ENCODE results near the gene PARD3. TPM values are rescaled to one million over a fixed set of nuclear protein-coding genes. Genes with fewer than 3 reads are reported as not detected.

PARD3 gene
- total RNA-seq, 6 experiments from 2014 or later, result 19.1 to 27.8 (median 22.0) TPM

DNA sequence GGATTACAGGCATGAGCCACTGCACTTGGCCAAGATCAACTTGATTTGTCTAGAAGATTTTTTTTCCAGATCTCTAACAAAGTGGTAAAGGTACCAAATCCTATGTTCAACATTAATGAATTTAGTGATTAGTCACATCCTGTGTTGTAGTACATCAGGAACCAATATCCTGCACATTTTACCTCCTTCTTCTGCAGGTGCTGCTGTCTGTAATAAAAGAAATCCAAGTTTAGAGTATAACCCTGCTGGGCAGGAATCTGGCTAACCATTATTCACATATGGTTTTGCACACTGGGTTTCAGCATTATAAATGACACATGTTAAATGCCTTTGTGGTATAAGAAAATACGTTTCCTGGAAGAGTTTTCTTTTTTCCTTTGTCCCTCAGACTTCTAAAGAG, 10.8 kb downstream of the PARD3 start:
- H3K9me3 ChIP-seq, result no peaks in the 10 kb centered on the region
- ATAC-seq (no peak), DNase-seq (no peak)
- WGBS (ENCODE audit: insufficient coverage, low coverage, low lambda C conversion rate, missing lambda C conversion rate), result 96% methylated on average over 1 of the region's 1 CpG
- no peaks in the 10 kb centered on the region for H3K36me3 ChIP-seq
- intact Hi-C loops (cut with DNase I), result no loop called here
- peaks cover 0 to 14% (median 2%) of the 10 kb centered on the region in 4 donors for H3K4me1 ChIP-seq
- no peak overlapping the region for H3K27ac ChIP-seq
- no peak for TF ChIP-seq POLR2A (IDR thresholded peaks at IDR 0.05)
- TF ChIP-seq, protein P1, sequence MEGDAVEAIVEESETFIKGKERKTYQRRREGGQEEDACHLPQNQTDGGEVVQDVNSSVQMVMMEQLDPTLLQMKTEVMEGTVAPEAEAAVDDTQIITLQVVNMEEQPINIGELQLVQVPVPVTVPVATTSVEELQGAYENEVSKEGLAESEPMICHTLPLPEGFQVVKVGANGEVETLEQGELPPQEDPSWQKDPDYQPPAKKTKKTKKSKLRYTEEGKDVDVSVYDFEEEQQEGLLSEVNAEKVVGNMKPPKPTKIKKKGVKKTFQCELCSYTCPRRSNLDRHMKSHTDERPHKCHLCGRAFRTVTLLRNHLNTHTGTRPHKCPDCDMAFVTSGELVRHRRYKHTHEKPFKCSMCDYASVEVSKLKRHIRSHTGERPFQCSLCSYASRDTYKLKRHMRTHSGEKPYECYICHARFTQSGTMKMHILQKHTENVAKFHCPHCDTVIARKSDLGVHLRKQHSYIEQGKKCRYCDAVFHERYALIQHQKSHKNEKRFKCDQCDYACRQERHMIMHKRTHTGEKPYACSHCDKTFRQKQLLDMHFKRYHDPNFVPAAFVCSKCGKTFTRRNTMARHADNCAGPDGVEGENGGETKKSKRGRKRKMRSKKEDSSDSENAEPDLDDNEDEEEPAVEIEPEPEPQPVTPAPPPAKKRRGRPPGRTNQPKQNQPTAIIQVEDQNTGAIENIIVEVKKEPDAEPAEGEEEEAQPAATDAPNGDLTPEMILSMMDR (IDR thresholded peaks at IDR 0.05), result no peak
- H3K27me3 ChIP-seq, result no peaks in the 10 kb centered on the region
- no peak overlapping the region for H3K4me3 ChIP-seq

DNA sequence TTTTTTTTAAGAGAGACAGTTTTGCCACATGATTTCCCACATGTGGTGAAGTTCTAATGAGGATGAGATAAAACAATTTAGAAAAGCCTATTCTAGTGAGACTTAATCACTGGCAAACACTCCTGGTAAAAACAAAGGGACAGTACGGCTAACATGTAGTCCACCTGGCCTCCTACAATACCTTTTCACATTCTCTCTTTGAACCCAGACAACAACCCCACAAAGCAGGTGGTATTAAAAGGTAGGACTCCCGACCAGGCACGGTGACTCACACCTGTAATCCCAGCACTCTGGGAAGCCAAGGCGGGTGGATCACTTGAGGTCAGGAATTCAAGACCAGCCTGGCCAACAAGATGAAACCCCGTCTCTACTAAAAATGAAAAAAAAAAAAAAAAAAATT, 12.4 kb downstream of the PARD3 start:
- DNase-seq (no peak), ATAC-seq (no peak)
- H3K9me3 ChIP-seq, result no peaks in the 10 kb centered on the region
- no peaks in the 10 kb centered on the region for H3K27me3 ChIP-seq
- peaks cover 0 to 14% (median 0%) of the 10 kb centered on the region in 4 donors for H3K4me1 ChIP-seq
- intact Hi-C loops (cut with DNase I), result no loop called here
- no peak for TF ChIP-seq POLR2A (IDR thresholded peaks at IDR 0.05)
- TF ChIP-seq, protein P1 (IDR thresholded peaks at IDR 0.05), result no peak
- no peak overlapping the region for H3K4me3 ChIP-seq
- no peak overlapping the region for H3K27ac ChIP-seq
- H3K36me3 ChIP-seq, result no peaks in the 10 kb centered on the region
- WGBS (ENCODE audit: insufficient coverage, low coverage, low lambda C conversion rate, missing lambda C conversion rate), result 81% methylated on average over 5 of the region's 5 CpGs

DNA sequence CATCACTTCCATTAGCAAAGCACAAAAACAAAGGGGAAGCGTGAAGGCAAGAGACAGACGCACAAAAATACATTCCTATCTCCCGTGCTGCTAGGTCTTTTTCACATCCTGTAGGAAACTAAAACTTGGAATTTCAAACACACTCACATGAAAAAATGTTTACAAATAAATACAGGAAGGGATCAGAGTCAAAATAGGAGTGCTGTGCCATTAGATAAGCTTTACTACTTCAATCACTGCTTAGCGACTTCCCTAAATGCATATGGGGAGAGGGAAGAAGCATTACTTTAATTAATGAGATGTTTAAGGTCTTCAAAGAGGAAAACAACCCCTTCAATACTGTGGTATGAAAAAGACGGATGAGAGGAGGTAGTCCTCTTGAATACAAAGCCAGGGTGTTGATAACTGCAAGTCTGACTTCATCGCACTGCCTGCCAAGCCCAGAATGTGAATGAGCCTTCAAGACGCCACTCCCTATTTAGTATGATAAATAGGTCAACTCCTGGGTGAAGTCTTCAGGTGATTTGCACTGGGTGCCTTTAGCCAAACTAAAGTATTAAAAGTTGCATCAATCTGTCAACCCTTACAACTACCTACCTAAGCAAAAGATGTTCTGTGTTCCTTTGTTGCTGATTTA, 13.9 kb downstream of the PARD3 start:
- no peaks in the 10 kb centered on the region for H3K27me3 ChIP-seq
- TF ChIP-seq POLR2A (IDR thresholded peaks at IDR 0.05), result no peak
- TF ChIP-seq, protein P1 (IDR thresholded peaks at IDR 0.05), result no peak
- H3K36me3 ChIP-seq, result no peaks in the 10 kb centered on the region
- 37% methylated on average over 7 of the region's 7 CpGs for WGBS (ENCODE audit: insufficient coverage, low coverage, low lambda C conversion rate, missing lambda C conversion rate)
- no peak overlapping the region for H3K4me3 ChIP-seq
- intact Hi-C loops (cut with DNase I), result no loop called here
- peak in 3 of 4 donors; percentile 18 to 38 (median 33) for ATAC-seq
- H3K4me1 ChIP-seq, result peaks cover 0 to 14% (median 0%) of the 10 kb centered on the region in 4 donors
- H3K27ac ChIP-seq, result peak overlapping the region in 2 of 3 donors; percentile 42 to 47
- DNase-seq, result no peak
- H3K9me3 ChIP-seq, result no peaks in the 10 kb centered on the region

DNA sequence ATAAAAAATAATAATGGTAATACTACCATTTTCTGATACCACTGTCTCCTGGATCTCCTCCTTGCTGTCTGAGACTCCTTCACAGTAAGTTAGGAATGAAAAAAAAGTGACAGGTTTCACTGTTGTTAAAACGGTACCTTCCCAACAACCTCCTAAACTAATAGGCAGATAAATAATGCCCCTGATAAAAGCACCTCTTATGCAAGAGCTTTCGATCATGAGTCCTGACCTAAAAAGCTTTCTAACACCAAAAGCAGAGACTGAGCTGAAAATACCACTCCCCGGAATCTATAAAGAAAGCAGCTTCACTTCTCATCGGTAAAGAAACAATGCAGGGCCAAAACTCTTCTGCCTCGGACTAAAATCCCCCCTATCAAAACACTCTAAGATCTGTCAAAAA, 14.5 kb downstream of the PARD3 start:
- Histone ChIP-seq H3K36me3 (no peaks in the 10 kb centered on the region), H3K4me1 (peaks cover 0 to 14% (median 0%) of the 10 kb centered on the region in 4 donors), H3K27me3 (no peaks in the 10 kb centered on the region), H3K27ac (peak overlapping the region; percentile 8 to 47 (median 42)), H3K4me3 (no peak overlapping the region), H3K9me3 (no peaks in the 10 kb centered on the region)
- DNase-seq (no peak), ATAC-seq (peak; percentile 66 to 80 (median 76))
- intact Hi-C loops (cut with DNase I), result no loop called here
- TF ChIP-seq, protein P1 (IDR thresholded peaks at IDR 0.05), result no peak
- no peak for TF ChIP-seq POLR2A (IDR thresholded peaks at IDR 0.05)
- WGBS (ENCODE audit: insufficient coverage, low coverage, low lambda C conversion rate, missing lambda C conversion rate), result 14% methylated on average over 5 of the region's 5 CpGs
